HepG2 (cell line): Measurements from ENCODE around the gene MCTS1. TPM values are rescaled to one million over a fixed set of nuclear protein-coding genes. Genes with fewer than 3 reads are reported as not detected.

ENCODE experiments used
- ARID4A ChIP-seq: sonication (generic); formaldehyde crosslinking; IDR thresholded peaks from 2 replicates; pipeline ENCODE4 v1.5.0; 2020; ENCODE audit warnings: mild to moderate bottlenecking, missing genetic modification reagents, borderline replicate concordance
- ATAD3A ChIP-seq: sonication (generic); formaldehyde crosslinking; IDR thresholded peaks from 2 replicates; pipeline ENCODE4 v1.4.0; 2020; ENCODE audit warnings: missing genetic modification reagents
- FOXA3 ChIP-seq: IDR thresholded peaks from 2 replicates; pipeline ENCODE4 v1.6.1; 2016; ENCODE audit warnings: missing genetic modification reagents, missing compliant biosample characterization
- MED8 ChIP-seq: sonication (generic); formaldehyde crosslinking; IDR thresholded peaks from 2 replicates; pipeline ENCODE4 v1.8.1; 2023; ENCODE audit warnings: mild to moderate bottlenecking, missing genetic modification reagents; ENCODE audit not compliant: insufficient replicate concordance
- NFE2L1 ChIP-seq: sonication (generic); formaldehyde crosslinking; IDR thresholded peaks from 2 replicates; pipeline ENCODE4 v1.4.0; 2020; ENCODE audit warnings: missing genetic modification reagents, mild to moderate bottlenecking, borderline replicate concordance
- NONO ChIP-seq, 2 experiments: fragments of 450-650 bp in 1 of 2; sonication (generic) in 1 of 2; formaldehyde crosslinking in 1 of 2; IDR thresholded peaks in 1 of 2; conservative IDR thresholded peaks in 1 of 2; 2 replicates each; pipeline versions ENCODE4 v1.6.1 to v1.8.0; 2017 to 2022; ENCODE audit warnings: mild to moderate bottlenecking in 1 of 2, missing genetic modification reagents in 1 of 2, moderate library complexity in 1 of 2
- TGIF2 ChIP-seq: IDR thresholded peaks from 2 replicates; pipeline ENCODE4 v1.6.1; 2016; ENCODE audit warnings: control low read depth, missing compliant biosample characterization
- ZFP41 ChIP-seq: sonication (generic); formaldehyde crosslinking; IDR thresholded peaks from 2 replicates; pipeline ENCODE4 v1.4.0; 2020; ENCODE audit warnings: mild to moderate bottlenecking, missing genetic modification reagents, borderline replicate concordance
- ZHX2 ChIP-seq, 2 experiments: sonication (generic) in 1 of 2; formaldehyde crosslinking in 1 of 2; IDR thresholded peaks; 2 replicates each; pipeline versions ENCODE4 v1.6.1 to v1.9.0; 2014 to 2022; ENCODE audit warnings: antibody characterized with exemption in 1 of 2, borderline replicate concordance in 1 of 2, inconsistent platforms in 1 of 2, low read depth in 1 of 2, missing genetic modification reagents in 1 of 2
- ZNF138 ChIP-seq: sonication (generic); formaldehyde crosslinking; IDR thresholded peaks from 2 replicates; pipeline ENCODE4 v1.5.0; 2020; ENCODE audit warnings: mild to moderate bottlenecking, low read depth, missing genetic modification reagents
- ZNF224 ChIP-seq: sonication (generic); formaldehyde crosslinking; IDR thresholded peaks from 2 replicates; pipeline ENCODE4 v1.5.0; 2020; ENCODE audit warnings: mild to moderate bottlenecking, missing genetic modification reagents
- ZNF256 ChIP-seq: sonication (generic); formaldehyde crosslinking; conservative IDR thresholded peaks from 2 replicates; pipeline ENCODE4 v1.4.0; 2020; ENCODE audit warnings: missing genetic modification reagents
- ZNF574 ChIP-seq: sonication (generic); formaldehyde crosslinking; IDR thresholded peaks from 2 replicates; pipeline ENCODE4 v1.4.0; 2020; ENCODE audit warnings: missing genetic modification reagents
- ZSCAN25 ChIP-seq: sonication (generic); formaldehyde crosslinking; IDR thresholded peaks from 2 replicates; pipeline ENCODE4 v1.8.0; 2022; ENCODE audit warnings: mild to moderate bottlenecking, missing genetic modification reagents
- polyA plus RNA-seq, 8 experiments: library from polyadenylated mRNA; depleted of rRNA in 3 of 8; stranded (reverse) in 7 of 8; unstranded in 1 of 8; fragments of >200 nt; fragmentation: Illumina TruSeq in 4 of 8; extraction: Trizol in 4 of 8; gene quantifications; 2 replicates each; pipeline versions ENCODE4 v1.2.1 to v1.2.3, GENCODE V29; 2011 to 2016; ENCODE audit warnings: low read depth in 4 of 8, missing spikeins in 1 of 8, mixed read lengths in 1 of 8; ENCODE audit not compliant: insufficient read depth in 1 of 8
- total RNA-seq, 5 experiments: library from RNA; depleted of rRNA; stranded (reverse); fragments of >200 nt; fragmentation: Illumina TruSeq; extraction: Trizol; gene quantifications; 2 replicates each; pipeline ENCODE4 v1.2.3, GENCODE V29; 2016; ENCODE audit warnings: low read depth in 1 of 5

Gene MCTS1
- total and polyA plus RNA-seq, 2 of the 13 experiments (the other 11 are each of a cell fraction or from before 2014, with no cell fraction given), result 30.1 to 59.0 TPM

GRCh38 chrX:120629667-120630537 lies 26.0 kb downstream of the MCTS1 start, which contains the start of gene C1GALT1C1 (continued):
- TF ChIP-seq ZNF574 (peak; percentile 99), ZSCAN25 (CRISPR knock-in tag) (no peak), ZHX2 (IDR thresholded peaks at IDR 0.05; ENCODE audit: low read depth) (no peak), ZHX2 (CRISPR knock-in tag; IDR thresholded peaks at IDR 0.05; ENCODE audit: borderline replicate concordance) (no peak), ZNF224 (CRISPR knock-in tag) (no peak), NONO (IDR thresholded peaks at IDR 0.05) (no peak), NONO (CRISPR knock-in tag; conservative IDR thresholded peaks at IDR 0.05) (peak; percentile 38), ZNF138 (no peak), FOXA3 (CRISPR knock-in tag) (peak; percentile 21; the same call in 1 of the 2 replicates), MED8 (CRISPR knock-in tag) (no peak), ARID4A (peak; percentile 49; the same call in 1 of the 2 replicates), ZFP41 (CRISPR knock-in tag) (no peak), ZNF256 (CRISPR knock-in tag) (no peak), TGIF2 (CRISPR knock-in tag) (no peak), ATAD3A (CRISPR knock-in tag) (no peak), NFE2L1 (CRISPR knock-in tag) (no peak)
